HL-60 (cell line): ENCODE data around the gene CNTNAP5.

Experiments
- DNase-seq, 2 experiments: peaks; one replicate each; pipeline ENCODE4 v3.0.0-alpha.2; 2010 to 2020; ENCODE audit warnings: low read depth in 1 of 2, low spot score in 1 of 2
- H3K27ac ChIP-seq: fragments of 250-450 bp; sonication (Bioruptor Pico); replicated peaks from 2 replicates; pipeline ENCODE4 v1.5.1; 2020; ENCODE audit warnings: mild to moderate bottlenecking, moderate library complexity
- H3K27me3 ChIP-seq: fragments of 250-450 bp; sonication (Bioruptor Pico); 2 replicates; pipeline ENCODE4 v1.5.1; 2021; ENCODE audit warnings: mild to moderate bottlenecking, moderate library complexity; ENCODE audit not compliant: insufficient read depth, poor library complexity, severe bottlenecking
- H3K4me3 ChIP-seq: replicated peaks from 2 replicates; pipeline ENCODE4 v1.5.1; 2011; ENCODE audit warnings: mild to moderate bottlenecking, control low read depth, low read length; ENCODE audit not compliant: insufficient read depth
- GABPA ChIP-seq: IDR thresholded peaks from 2 replicates; pipeline ENCODE4 v1.6.1; 2012; ENCODE audit warnings: low read depth
- POLR2AphosphoS5 ChIP-seq: IDR thresholded peaks from 2 replicates; pipeline ENCODE4 v1.6.1; 2012; ENCODE audit warnings: low read depth
- SPI1 ChIP-seq: IDR thresholded peaks from 2 replicates; pipeline ENCODE4 v1.6.1; 2012; ENCODE audit warnings: low read depth, mild to moderate bottlenecking, borderline replicate concordance
- TF ChIP-seq, protein P1 (sequence below): IDR thresholded peaks from one replicate; pipeline ENCODE4 v1.5.1; 2011; ENCODE audit warnings: low read length, control low read depth, inconsistent platforms; ENCODE audit not compliant: insufficient read depth
- TF ChIP-seq, protein P2 (sequence below): IDR thresholded peaks from 2 replicates; pipeline ENCODE4 v1.6.1; 2012; ENCODE audit warnings: low read depth; ENCODE audit not compliant: insufficient replicate concordance

The CNTNAP5 gene

DNA sequence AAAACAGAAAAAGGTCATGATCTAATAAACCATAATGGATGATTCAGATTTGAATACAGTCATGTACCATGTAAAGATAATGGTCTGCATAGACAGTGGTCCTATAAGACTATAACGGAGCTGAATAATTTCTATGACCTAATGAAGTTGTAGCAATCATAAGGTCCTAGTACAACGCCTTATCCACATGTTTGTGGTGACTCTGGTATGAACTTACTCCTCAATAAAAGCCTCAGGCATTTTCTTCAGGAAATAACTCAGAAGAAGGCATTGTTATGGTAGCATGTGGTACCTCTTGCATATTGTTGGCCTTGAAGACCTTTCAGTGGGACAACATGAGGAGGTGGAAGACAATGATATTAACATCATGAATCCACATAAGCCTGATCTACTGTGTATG is 883.3 kb downstream of the CNTNAP5 start:
- H3K4me3 ChIP-seq: no peak overlapping the region
- DNase-seq: no peak
- no peak overlapping the region for H3K27ac ChIP-seq
- TF ChIP-seq, protein P1, sequence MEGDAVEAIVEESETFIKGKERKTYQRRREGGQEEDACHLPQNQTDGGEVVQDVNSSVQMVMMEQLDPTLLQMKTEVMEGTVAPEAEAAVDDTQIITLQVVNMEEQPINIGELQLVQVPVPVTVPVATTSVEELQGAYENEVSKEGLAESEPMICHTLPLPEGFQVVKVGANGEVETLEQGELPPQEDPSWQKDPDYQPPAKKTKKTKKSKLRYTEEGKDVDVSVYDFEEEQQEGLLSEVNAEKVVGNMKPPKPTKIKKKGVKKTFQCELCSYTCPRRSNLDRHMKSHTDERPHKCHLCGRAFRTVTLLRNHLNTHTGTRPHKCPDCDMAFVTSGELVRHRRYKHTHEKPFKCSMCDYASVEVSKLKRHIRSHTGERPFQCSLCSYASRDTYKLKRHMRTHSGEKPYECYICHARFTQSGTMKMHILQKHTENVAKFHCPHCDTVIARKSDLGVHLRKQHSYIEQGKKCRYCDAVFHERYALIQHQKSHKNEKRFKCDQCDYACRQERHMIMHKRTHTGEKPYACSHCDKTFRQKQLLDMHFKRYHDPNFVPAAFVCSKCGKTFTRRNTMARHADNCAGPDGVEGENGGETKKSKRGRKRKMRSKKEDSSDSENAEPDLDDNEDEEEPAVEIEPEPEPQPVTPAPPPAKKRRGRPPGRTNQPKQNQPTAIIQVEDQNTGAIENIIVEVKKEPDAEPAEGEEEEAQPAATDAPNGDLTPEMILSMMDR: no peak
- TF ChIP-seq SPI1 (no peak), POLR2AphosphoS5 (no peak), GABPA (no peak)
- TF ChIP-seq, protein P2, sequence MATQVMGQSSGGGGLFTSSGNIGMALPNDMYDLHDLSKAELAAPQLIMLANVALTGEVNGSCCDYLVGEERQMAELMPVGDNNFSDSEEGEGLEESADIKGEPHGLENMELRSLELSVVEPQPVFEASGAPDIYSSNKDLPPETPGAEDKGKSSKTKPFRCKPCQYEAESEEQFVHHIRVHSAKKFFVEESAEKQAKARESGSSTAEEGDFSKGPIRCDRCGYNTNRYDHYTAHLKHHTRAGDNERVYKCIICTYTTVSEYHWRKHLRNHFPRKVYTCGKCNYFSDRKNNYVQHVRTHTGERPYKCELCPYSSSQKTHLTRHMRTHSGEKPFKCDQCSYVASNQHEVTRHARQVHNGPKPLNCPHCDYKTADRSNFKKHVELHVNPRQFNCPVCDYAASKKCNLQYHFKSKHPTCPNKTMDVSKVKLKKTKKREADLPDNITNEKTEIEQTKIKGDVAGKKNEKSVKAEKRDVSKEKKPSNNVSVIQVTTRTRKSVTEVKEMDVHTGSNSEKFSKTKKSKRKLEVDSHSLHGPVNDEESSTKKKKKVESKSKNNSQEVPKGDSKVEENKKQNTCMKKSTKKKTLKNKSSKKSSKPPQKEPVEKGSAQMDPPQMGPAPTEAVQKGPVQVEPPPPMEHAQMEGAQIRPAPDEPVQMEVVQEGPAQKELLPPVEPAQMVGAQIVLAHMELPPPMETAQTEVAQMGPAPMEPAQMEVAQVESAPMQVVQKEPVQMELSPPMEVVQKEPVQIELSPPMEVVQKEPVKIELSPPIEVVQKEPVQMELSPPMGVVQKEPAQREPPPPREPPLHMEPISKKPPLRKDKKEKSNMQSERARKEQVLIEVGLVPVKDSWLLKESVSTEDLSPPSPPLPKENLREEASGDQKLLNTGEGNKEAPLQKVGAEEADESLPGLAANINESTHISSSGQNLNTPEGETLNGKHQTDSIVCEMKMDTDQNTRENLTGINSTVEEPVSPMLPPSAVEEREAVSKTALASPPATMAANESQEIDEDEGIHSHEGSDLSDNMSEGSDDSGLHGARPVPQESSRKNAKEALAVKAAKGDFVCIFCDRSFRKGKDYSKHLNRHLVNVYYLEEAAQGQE: no peak
- no peaks in the 10 kb centered on the region for H3K27me3 ChIP-seq

DNA sequence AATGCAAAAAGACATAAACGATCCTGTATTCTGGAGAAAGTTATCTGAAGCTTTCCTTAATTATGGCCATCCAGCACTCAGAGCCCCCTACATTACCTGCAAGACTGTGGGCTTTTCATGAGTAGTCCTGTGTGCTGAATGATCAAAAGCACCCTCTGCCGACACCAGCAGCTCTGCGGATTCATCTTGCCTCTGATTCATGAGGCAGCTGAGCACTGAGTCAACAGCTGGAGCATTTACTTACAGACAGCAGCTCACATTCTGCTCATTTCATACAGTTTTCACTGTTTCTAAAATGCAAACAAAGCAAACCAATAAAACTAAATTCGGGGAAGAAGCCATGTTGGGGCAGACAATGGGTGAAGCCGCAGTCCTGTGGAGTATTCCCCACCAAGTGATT is 886.5 kb downstream of the CNTNAP5 start:
- Histone ChIP-seq H3K4me3 (no peak overlapping the region), H3K27me3 (no peaks in the 10 kb centered on the region), H3K27ac (no peak overlapping the region)
- DNase-seq: no peak
- TF ChIP-seq, protein P1: no peak
- TF ChIP-seq POLR2AphosphoS5 (no peak), SPI1 (no peak), GABPA (no peak)
- TF ChIP-seq, protein P2: no peak

DNA sequence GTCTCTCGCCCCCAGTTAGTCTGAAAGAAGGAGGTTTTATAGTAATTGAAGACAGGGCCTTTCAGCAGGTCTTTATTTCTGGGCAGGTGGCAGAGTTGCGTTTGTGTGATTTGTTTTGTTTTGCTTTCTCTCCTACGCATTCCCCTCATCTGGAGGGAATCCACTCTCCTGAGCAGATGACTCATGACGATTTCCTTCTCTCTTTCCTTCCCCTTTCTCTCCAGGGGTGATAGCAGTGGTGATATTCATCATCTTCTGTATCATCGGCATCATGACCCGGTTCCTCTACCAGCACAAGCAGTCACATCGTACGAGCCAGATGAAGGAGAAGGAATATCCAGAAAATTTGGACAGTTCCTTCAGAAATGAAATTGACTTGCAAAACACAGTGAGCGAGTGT is 888.8 kb downstream of the CNTNAP5 start:
- no peak overlapping the region for H3K4me3 ChIP-seq
- no peak for DNase-seq
- no peak overlapping the region for H3K27ac ChIP-seq
- no peak for TF ChIP-seq GABPA
- TF ChIP-seq, protein P2: no peak
- no peak for TF ChIP-seq POLR2AphosphoS5
- TF ChIP-seq SPI1: no peak
- TF ChIP-seq, protein P1: no peak
- H3K27me3 ChIP-seq: no peaks in the 10 kb centered on the region
